Astrocyte of the cerebellum (primary cell): ENCODE measurements around the gene POLH.

Experiments used
- DNase-seq: peaks from one replicate; pipeline ENCODE4 v3.0.0-alpha.2; 2011; ENCODE audit warnings: low read depth
- H3K4me3 ChIP-seq: 2 replicates; pipeline ENCODE4 v1.5.1; 2011; ENCODE audit warnings: mild to moderate bottlenecking, low read depth, low read length, moderate library complexity
- CTCF ChIP-seq: IDR thresholded peaks from 2 replicates; pipeline ENCODE4 v1.5.1; 2012; ENCODE audit warnings: low read length, low read depth, moderate library complexity, mild to moderate bottlenecking; ENCODE audit errors: missing control alignments
- in situ Hi-C: cut with HindIII; loops from 2 replicates; pipeline ENCODE4 v1.10.0; 2017; ENCODE audit warnings: low sequenced_read_pairs

Gene POLH

GRCh38 chr6:43613721-43614395 is 37.9 kb downstream of the POLH start:
- in situ Hi-C loops: no loop called here
- no peak for TF ChIP-seq CTCF
- no peak overlapping the region for H3K4me3 ChIP-seq
- DNase-seq: no peak

- TF ChIP-seq CTCF: no peak
- DNase-seq: no peak
- in situ Hi-C loops: no loop called here
- no peak overlapping the region for H3K4me3 ChIP-seq
Observed at GRCh38 chr6:43614396-43614730, 38.4 kb downstream of the POLH start.

GRCh38 chr6:43616725-43617472 is 40.9 kb downstream of the POLH start:
- H3K4me3 ChIP-seq: no peak overlapping the region
- in situ Hi-C loops: no loop called here
- DNase-seq: no peak
- no peak for TF ChIP-seq CTCF

- no peak for TF ChIP-seq CTCF
- H3K4me3 ChIP-seq: no peak overlapping the region
- in situ Hi-C loops: no loop called here
- no peak for DNase-seq
Observed at GRCh38 chr6:43621078-43621835, 45.3 kb downstream of the POLH start.

GRCh38 chr6:43621836-43622180 is 45.8 kb downstream of the POLH start:
- in situ Hi-C loops: no loop called here
- H3K4me3 ChIP-seq: no peak overlapping the region
- TF ChIP-seq CTCF: no peak
- no peak for DNase-seq

GRCh38 chr6:43622541-43622940 is 46.6 kb downstream of the POLH start:
- H3K4me3 ChIP-seq: no peak overlapping the region
- no peak for TF ChIP-seq CTCF
- in situ Hi-C loops: no loop called here
- DNase-seq: no peak
